ENCODE results near the gene ZNF513.

ZNF513 gene

DNA sequence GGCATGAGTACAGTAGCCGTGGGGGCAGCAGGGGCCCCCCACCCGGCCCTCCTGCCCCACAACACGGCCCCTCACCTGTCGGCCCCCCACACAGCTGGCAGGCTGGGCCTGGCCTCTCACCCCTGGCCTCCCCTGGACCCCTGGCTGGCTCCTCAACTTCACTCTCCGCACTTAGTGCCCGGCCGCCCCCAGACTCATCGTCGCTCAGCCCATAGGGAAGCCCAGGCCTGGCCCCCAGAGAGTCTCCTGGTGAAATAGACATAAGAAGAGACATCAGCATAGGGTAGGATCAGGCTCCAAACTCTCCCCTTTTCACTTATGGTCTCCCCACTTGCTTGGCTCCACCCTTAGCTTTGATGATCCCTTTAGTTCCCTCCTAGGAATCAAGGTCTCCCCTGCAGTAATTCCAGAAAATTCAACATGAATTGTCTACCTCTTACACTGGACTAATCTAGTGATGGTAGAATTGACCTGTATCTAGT lies 1.7 kb downstream of the ZNF513 start:
- peaks cover 9% of the 10 kb centered on the region for H3K4me1 ChIP-seq (ENCODE audit: control insufficient read depth, insufficient read depth, low read length)
- H3K9me3 ChIP-seq (ENCODE audit: control insufficient read depth, insufficient read depth, low read length) = no peaks in the 10 kb centered on the region
- H3K9ac ChIP-seq (ENCODE audit: low read depth, low read length) = peak overlapping the region; percentile 97
- H3K4me3 ChIP-seq (ENCODE audit: low read depth, low read length) = no peak overlapping the region
- peaks cover 61% of the 10 kb centered on the region for H3K36me3 ChIP-seq (ENCODE audit: control insufficient read depth, insufficient read depth, low read length)
- no peaks in the 10 kb centered on the region for H3K27me3 ChIP-seq (ENCODE audit: control insufficient read depth, insufficient read depth, low read length)

DNA sequence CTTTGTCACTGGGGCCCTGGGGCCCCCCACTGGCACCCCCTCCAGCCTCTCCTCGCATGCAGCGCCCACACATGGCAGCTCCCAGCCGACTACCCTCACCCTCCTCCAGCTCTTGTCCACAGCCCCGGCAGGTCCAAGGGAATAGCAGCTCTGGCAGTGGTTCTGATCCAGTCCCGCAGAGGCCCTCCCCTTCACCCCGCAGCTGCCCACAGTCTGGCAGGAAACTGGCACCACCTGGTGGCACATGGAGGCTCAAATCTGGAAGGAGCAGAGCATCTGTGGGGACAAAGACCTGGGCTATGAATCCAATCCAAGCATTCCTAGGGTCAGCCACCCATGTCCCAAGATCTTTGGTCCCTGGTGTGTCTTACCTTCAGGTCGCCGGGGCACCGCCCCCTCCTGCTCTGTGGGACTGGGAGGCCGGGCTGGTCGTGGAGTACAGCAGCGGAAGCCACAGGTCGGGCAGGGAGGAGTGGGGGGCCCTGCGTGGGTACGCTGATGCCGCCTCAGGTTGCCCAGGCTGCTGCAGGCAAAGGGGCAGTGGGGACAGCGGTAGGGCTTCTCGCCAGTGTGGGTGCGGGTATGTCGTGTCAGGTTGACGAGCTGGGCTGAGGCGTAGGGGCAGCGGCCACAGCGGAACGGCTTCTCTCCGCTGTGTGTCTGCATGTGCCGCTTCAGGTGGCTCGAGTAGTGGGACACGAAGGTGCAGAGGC lies 2.3 kb downstream of the ZNF513 start:
- H3K9me3 ChIP-seq (ENCODE audit: control insufficient read depth, insufficient read depth, low read length) = no peaks in the 10 kb centered on the region
- H3K9ac ChIP-seq (ENCODE audit: low read depth, low read length) = no peak overlapping the region
- peaks cover 9% of the 10 kb centered on the region for H3K4me1 ChIP-seq (ENCODE audit: control insufficient read depth, insufficient read depth, low read length)
- H3K27me3 ChIP-seq (ENCODE audit: control insufficient read depth, insufficient read depth, low read length) = no peaks in the 10 kb centered on the region
- peaks cover 57% of the 10 kb centered on the region for H3K36me3 ChIP-seq (ENCODE audit: control insufficient read depth, insufficient read depth, low read length)
- H3K4me3 ChIP-seq (ENCODE audit: low read depth, low read length) = no peak overlapping the region

DNA sequence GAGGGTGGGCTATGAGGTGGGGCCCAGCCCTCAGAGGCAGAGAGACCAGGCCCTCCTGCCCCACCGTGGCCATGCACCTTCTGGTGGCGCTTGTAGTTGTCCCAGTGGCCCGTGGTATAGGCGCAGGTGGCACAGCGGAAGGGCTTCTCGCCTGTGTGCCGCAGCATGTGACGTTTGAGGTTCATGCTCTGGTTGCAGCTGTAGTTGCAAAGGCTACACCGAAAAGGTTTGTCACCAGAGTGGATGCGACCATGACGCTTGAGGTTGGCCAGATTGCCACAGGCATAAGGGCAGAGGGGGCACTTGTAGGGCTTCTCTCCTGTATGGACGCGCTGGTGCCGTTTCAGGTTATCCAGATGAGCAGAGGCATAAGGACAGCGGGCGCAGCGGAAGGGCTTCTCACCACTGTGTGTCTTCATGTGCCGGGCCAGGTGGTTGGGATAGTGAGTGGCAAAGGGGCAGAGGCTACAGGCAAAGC lies 2.9 kb downstream of the ZNF513 start:
- H3K4me1 ChIP-seq (ENCODE audit: control insufficient read depth, insufficient read depth, low read length) = peaks cover 9% of the 10 kb centered on the region
- no peaks in the 10 kb centered on the region for H3K9me3 ChIP-seq (ENCODE audit: control insufficient read depth, insufficient read depth, low read length)
- peaks cover 58% of the 10 kb centered on the region for H3K36me3 ChIP-seq (ENCODE audit: control insufficient read depth, insufficient read depth, low read length)
- H3K9ac ChIP-seq (ENCODE audit: low read depth, low read length) = no peak overlapping the region
- no peaks in the 10 kb centered on the region for H3K27me3 ChIP-seq (ENCODE audit: control insufficient read depth, insufficient read depth, low read length)
- no peak overlapping the region for H3K4me3 ChIP-seq (ENCODE audit: low read depth, low read length)

DNA sequence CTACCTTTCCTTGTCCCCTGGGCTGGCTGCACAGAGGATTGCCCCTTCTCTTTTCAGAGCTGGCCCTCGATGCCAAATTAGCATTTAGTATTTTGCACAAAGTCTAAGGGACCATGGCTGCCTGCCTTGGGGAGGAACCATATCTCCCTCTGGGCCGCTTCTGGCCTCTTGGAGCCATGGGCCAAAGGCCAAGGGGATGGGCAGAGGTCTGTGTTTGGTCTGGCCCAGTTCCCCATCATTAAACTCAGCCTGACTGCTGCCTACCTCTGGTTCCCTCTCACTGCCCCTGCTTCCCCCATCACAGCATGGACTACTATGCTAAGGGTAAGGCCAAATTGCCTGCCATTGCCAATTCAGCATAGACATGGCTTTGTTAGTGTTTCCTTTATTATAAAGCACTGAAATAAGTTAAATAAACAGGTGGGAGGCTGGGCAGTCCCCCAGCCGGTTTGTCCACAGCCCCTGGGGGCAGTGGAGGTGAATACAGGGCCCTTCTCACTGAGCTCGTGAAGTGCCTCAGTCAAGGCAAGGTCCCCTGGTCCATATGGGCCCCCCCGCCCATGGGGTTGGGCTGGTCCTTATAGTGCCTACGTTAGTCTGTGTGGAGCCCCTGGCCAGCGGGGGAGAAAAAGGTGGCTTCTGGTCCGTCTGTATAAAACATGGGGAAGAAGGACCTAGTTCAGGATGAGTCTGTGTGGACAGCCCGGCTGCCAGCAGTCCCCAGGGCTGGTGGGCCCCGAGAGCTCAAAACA lies 3.5 kb downstream of the ZNF513 start:
- Histone ChIP-seq H3K9me3 (ENCODE audit: control insufficient read depth, insufficient read depth, low read length) (no peaks in the 10 kb centered on the region), H3K9ac (ENCODE audit: low read depth, low read length) (no peak overlapping the region), H3K4me1 (ENCODE audit: control insufficient read depth, insufficient read depth, low read length) (peaks cover 12% of the 10 kb centered on the region), H3K36me3 (ENCODE audit: control insufficient read depth, insufficient read depth, low read length) (peaks cover 53% of the 10 kb centered on the region), H3K4me3 (ENCODE audit: low read depth, low read length) (no peak overlapping the region), H3K27me3 (ENCODE audit: control insufficient read depth, insufficient read depth, low read length) (no peaks in the 10 kb centered on the region)

DNA sequence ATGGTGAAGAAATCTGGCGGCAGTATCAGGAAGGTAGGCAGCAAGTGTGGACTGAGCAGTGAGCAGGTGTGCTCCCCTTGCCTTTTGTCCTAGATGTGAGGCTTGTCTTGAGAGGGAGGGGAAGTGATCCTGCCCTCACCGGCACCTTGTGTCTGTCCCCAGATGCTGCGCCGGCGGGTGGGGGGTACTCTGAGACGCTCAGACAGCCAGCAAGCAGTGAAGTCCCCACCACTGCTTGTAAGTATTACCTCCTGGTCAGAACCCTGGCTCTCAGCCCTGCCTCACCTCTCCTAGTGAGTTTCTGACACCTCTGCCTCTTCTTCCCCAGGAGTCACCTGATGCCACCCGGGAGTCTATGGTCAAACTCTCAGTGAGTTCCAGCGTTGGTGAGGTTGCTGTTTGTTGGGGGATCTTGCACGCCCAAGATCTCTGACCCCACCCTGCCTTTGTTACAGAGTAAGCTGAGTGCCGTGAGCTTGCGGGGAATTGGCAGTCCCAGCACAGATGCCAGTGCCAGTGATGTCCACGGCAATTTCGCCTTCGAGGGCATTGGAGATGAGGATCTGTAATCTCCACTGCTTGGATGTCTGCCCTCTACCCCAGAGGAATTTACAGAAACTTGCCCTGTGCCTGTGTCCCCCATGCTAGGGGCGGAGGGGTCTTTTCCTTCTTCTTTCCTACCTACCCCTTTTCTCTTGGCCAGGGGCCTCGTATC lies 4.2 kb downstream of the ZNF513 start:
- H3K36me3 ChIP-seq (ENCODE audit: control insufficient read depth, insufficient read depth, low read length) = peaks cover 46% of the 10 kb centered on the region
- H3K9me3 ChIP-seq (ENCODE audit: control insufficient read depth, insufficient read depth, low read length) = no peaks in the 10 kb centered on the region
- peaks cover 11% of the 10 kb centered on the region for H3K4me1 ChIP-seq (ENCODE audit: control insufficient read depth, insufficient read depth, low read length)
- no peak overlapping the region for H3K9ac ChIP-seq (ENCODE audit: low read depth, low read length)
- no peaks in the 10 kb centered on the region for H3K27me3 ChIP-seq (ENCODE audit: control insufficient read depth, insufficient read depth, low read length)
- H3K4me3 ChIP-seq (ENCODE audit: low read depth, low read length) = no peak overlapping the region

DNA sequence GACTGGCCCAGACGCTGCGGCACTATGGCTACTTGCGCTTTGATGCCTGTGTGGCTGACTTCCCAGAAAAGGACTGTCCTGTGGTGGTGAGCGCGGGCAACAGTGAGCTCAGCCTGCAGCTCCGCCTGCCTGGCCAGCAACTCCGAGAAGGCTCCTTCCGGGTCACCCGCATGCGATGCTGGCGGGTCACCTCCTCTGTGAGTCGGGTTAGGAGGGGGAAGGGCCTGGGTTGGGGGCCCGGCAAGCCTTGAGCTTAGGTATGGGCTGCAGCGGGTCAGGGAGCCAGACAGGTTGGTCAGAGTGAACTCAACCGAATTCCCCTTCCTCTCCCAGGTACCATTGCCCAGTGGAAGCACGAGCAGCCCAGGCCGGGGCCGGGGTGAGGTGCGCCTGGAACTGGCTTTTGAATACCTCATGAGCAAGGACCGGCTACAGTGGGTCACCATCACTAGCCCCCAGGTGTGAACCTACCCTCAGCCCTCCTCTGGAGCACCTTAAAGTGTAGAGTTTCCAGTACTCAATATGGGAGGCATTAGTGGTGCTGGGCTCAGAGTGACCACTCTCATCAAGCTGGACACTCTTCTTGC lies 4.9 kb downstream of the ZNF513 start:
- no peak overlapping the region for H3K9ac ChIP-seq (ENCODE audit: low read depth, low read length)
- H3K27me3 ChIP-seq (ENCODE audit: control insufficient read depth, insufficient read depth, low read length) = no peaks in the 10 kb centered on the region
- peaks cover 10% of the 10 kb centered on the region for H3K4me1 ChIP-seq (ENCODE audit: control insufficient read depth, insufficient read depth, low read length)
- no peaks in the 10 kb centered on the region for H3K9me3 ChIP-seq (ENCODE audit: control insufficient read depth, insufficient read depth, low read length)
- H3K36me3 ChIP-seq (ENCODE audit: control insufficient read depth, insufficient read depth, low read length) = peaks cover 45% of the 10 kb centered on the region
- no peak overlapping the region for H3K4me3 ChIP-seq (ENCODE audit: low read depth, low read length)

DNA sequence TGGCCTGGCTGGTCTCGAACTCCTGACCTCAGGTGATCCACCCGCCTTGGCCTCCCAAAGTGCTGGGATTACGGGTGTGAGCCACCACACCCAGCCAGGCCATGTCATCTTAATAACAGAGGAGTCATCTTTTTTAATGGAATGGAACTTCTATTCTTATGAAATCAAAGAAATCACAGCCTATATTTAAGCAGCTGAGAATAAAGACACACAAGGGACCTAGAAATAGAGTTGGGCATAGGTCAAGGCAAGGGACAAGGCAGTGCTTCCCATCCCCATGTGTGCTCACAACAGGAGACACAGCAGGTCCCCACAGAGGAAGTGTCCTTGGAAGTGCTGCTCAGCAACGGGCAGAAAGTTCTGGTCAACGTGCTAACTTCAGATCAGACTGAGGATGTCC lies 7.0 kb downstream of the ZNF513 start:
- Histone ChIP-seq H3K9me3 (ENCODE audit: control insufficient read depth, insufficient read depth, low read length) (no peaks in the 10 kb centered on the region), H3K4me3 (ENCODE audit: low read depth, low read length) (no peak overlapping the region), H3K36me3 (ENCODE audit: control insufficient read depth, insufficient read depth, low read length) (peaks cover 44% of the 10 kb centered on the region), H3K27me3 (ENCODE audit: control insufficient read depth, insufficient read depth, low read length) (no peaks in the 10 kb centered on the region), H3K4me1 (ENCODE audit: control insufficient read depth, insufficient read depth, low read length) (peaks cover 4% of the 10 kb centered on the region), H3K9ac (ENCODE audit: low read depth, low read length) (no peak overlapping the region)

DNA sequence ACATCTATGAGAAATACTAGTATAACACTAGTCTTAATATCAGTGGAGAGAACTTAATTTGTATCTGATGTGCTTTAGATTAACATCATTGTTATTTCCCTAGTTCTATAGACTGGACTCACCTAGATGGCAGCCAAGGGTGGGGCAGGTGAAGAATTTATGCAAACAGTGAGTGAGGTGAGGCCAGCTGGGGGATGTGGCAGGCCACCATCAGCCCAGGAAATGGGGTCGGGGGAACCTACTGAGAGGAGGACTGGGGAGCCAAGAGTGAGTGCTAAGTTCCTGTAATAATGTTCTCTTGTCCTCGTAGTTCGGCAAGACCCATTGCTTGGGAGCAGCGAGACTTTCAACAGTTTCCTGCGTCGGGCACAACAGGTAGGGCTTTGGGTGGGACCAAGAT lies 7.6 kb downstream of the ZNF513 start:
- Histone ChIP-seq H3K27me3 (ENCODE audit: control insufficient read depth, insufficient read depth, low read length) (no peaks in the 10 kb centered on the region), H3K9me3 (ENCODE audit: control insufficient read depth, insufficient read depth, low read length) (no peaks in the 10 kb centered on the region), H3K4me3 (ENCODE audit: low read depth, low read length) (no peak overlapping the region), H3K9ac (ENCODE audit: low read depth, low read length) (no peak overlapping the region), H3K4me1 (ENCODE audit: control insufficient read depth, insufficient read depth, low read length) (peaks cover 4% of the 10 kb centered on the region), H3K36me3 (ENCODE audit: control insufficient read depth, insufficient read depth, low read length) (peaks cover 44% of the 10 kb centered on the region)

DNA sequence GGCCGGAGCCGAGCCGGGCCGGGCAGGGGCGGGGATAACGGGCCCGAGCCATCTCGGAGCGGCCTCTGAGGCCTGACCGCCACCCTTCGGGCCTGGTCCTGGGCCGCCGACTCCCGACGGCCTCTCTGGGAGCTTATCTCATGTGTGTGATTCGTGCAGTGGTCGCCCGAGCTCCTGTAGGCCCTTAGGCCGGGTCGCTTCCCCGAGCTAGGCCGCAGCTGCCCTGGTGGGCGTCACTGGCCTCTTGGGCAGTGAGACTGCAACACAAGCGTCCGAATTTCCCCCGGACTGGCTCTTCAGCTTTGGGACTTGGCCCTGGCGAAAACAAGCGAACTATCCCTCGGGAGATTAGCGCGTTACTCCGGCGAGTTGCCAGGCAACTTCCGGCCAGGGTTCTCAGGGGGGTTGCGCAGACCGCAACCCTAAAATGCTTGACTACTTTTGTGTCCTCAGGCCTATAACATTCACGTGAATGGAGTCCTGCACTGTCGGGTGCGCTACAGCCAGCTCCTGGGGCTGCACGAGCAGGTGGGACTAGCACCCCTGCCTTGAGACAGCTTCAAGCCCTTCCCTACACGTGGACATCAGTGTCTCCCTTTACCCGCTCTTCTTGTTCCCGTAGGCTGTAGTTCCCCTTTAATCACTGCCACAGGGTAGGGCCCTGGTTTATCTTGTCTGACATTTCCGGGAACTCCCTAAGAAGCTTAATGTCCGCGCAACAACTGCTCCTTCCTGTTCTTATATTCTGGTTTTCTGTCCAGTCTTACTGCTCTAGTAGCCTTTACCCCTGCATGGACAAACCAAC lies 9.5 kb downstream of the ZNF513 start:
- peaks cover 4% of the 10 kb centered on the region for H3K4me1 ChIP-seq (ENCODE audit: control insufficient read depth, insufficient read depth, low read length)
- H3K36me3 ChIP-seq (ENCODE audit: control insufficient read depth, insufficient read depth, low read length) = peaks cover 38% of the 10 kb centered on the region

DNA sequence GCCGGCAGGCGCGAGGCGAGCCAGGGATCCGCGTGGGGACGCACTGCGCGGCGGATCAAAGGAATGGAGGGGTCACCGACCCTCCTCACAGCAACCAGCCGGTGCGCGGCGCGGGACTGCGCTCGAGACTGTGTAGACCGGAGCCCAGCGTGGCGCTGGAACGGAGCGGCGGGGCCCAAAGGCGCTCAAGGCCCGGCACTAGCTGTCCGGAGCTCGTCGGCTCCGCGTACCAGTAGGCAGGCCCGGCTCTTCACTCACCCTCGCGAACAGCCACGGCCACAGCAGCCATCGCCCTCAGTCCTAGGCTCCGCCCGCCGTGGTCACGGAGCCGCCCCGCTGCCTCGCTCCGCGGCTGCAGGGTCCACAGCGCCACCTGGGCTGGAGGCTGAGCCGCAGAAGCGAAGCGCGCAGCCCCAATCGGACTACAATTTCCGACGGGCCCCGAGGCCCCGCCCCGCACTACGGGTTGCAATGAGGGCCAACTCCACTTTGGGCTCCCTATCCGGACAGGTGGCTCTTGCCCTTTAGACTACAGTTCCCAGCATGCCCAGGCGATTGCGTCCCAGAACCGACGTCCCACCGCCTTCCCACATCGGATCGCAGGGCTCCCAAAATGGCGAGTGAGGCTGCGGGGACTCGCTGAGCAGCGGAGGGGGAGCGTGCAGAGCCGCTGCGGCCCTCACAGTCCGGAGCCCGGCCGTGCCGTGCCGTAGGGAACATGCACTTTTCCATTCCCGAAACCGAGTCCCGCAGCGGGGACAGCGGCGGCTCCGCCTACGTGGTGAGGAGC lies 10.3 kb downstream of the ZNF513 start, which contains the start of the genes EIF2B4 and SNX17:
EIF2B4 (minus strand) TSS at position 313 of the 790 bp plus-strand sequence; CDS start at position 289, 24 bp downstream.
SNX17 (plus strand) TSS at position 591 of the 790 bp plus-strand sequence; CDS start at position 719, 128 bp downstream.
- Histone ChIP-seq H3K9ac (ENCODE audit: low read depth, low read length) (peak within 1 kb of the TSS; percentile 87), H3K9me3 (ENCODE audit: control insufficient read depth, insufficient read depth, low read length) (no peaks in the 10 kb centered on the region), H3K27me3 (ENCODE audit: control insufficient read depth, insufficient read depth, low read length) (no peaks in the 10 kb centered on the region), H3K4me1 (ENCODE audit: control insufficient read depth, insufficient read depth, low read length) (peaks cover 4% of the 10 kb centered on the region), H3K4me3 (ENCODE audit: low read depth, low read length) (peak within 1 kb of the TSS; percentile 92), H3K36me3 (ENCODE audit: control insufficient read depth, insufficient read depth, low read length) (peaks cover 30% of the 10 kb centered on the region)

More for the DNA sequence above, 9.5 kb downstream of the ZNF513 start:
- peak overlapping the region; percentile 92 for H3K4me3 ChIP-seq (ENCODE audit: low read depth, low read length)
- peak overlapping the region; percentile 79 for H3K9ac ChIP-seq (ENCODE audit: low read depth, low read length)
- no peaks in the 10 kb centered on the region for H3K27me3 ChIP-seq (ENCODE audit: control insufficient read depth, insufficient read depth, low read length)
- no peaks in the 10 kb centered on the region for H3K9me3 ChIP-seq (ENCODE audit: control insufficient read depth, insufficient read depth, low read length)
